ENCODE measurements around the gene DNAH11. TPM values are rescaled to one million over a fixed set of nuclear protein-coding genes. Genes with fewer than 3 reads are reported as not detected.

Gene DNAH11
- total and polyA plus RNA-seq, 9 of the 15 experiments (the other 6 are each of a cell fraction or from before 2014, with no cell fraction given) = under 0.01 TPM; not detected in 7

- no peaks in the 10 kb centered on the region; the same call in 2 of the 3 replicates for H3K36me3 ChIP-seq (ENCODE audit: control insufficient read depth, insufficient read depth, low read length)
- no peaks in the 10 kb centered on the region for H3K79me2 ChIP-seq (ENCODE audit: control insufficient read depth, insufficient read depth, low read length)
- peaks cover 2 to 41% of the 10 kb centered on the region in 2 experiments; a peak in 3 of 5 replicates for H3K27me3 ChIP-seq (ENCODE audit: control insufficient read depth in 2 of 2, insufficient read depth in 2 of 2, low read length in 2 of 2)
- no peak overlapping the region for H3K27ac ChIP-seq (ENCODE audit: extremely low read depth, low read depth, low read length)
- no peaks in the 10 kb centered on the region for H3K9me1 ChIP-seq (ENCODE audit: control insufficient read depth, insufficient read depth, low read length)
- H3K4me1 ChIP-seq (replicated peaks in 1 of 2; ENCODE audit: control insufficient read depth in 2 of 2, insufficient read depth in 2 of 2, low read length in 2 of 2) = no peaks in the 10 kb centered on the region
- POLR2A ChIA-PET = no interaction called here
- H3K4me2 ChIP-seq (ENCODE audit: insufficient read depth, low read length) = no peak overlapping the region
- no peaks in the 10 kb centered on the region for H3K9me3 ChIP-seq (replicated peaks; ENCODE audit: control insufficient read depth, insufficient read depth, low read depth, low read length)
- no peak for TF ChIP-seq PRPF4 (IDR thresholded peaks at IDR 0.05; ENCODE audit: insufficient read depth, low read depth, low read length, poor library complexity, severe bottlenecking)
- TF ChIP-seq, protein P1, sequence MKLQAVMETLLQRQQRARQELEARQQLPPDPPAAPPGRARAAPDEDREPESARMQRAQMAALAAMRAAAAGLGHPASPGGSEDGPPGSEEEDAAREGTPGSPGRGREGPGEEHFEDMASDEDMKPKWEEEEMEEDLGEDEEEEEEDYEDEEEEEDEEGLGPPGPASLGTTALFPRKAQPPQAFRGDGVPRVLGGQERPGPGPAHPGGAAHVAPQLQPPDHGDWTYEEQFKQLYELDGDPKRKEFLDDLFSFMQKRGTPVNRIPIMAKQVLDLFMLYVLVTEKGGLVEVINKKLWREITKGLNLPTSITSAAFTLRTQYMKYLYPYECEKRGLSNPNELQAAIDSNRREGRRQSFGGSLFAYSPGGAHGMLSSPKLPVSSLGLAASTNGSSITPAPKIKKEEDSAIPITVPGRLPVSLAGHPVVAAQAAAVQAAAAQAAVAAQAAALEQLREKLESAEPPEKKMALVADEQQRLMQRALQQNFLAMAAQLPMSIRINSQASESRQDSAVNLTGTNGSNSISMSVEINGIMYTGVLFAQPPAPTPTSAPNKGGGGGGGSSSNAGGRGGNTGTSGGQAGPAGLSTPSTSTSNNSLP (IDR thresholded peaks at IDR 0.05; ENCODE audit: borderline replicate concordance, low read depth, low read length) = no peak
- no peak for TF ChIP-seq SMAD2 (IDR thresholded peaks at IDR 0.05; ENCODE audit: low read depth, low read length)
- TF ChIP-seq TAL1 (IDR thresholded peaks at IDR 0.05) = no peak
- TF ChIP-seq ZNF695 (CRISPR knock-in tag; IDR thresholded peaks at IDR 0.05) = no peak
- no peak for TF ChIP-seq NFIC (IDR thresholded peaks at IDR 0.05)
- TF ChIP-seq, protein P2, sequence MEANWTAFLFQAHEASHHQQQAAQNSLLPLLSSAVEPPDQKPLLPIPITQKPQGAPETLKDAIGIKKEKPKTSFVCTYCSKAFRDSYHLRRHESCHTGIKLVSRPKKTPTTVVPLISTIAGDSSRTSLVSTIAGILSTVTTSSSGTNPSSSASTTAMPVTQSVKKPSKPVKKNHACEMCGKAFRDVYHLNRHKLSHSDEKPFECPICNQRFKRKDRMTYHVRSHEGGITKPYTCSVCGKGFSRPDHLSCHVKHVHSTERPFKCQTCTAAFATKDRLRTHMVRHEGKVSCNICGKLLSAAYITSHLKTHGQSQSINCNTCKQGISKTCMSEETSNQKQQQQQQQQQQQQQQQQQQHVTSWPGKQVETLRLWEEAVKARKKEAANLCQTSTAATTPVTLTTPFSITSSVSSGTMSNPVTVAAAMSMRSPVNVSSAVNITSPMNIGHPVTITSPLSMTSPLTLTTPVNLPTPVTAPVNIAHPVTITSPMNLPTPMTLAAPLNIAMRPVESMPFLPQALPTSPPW (CRISPR knock-in tag; IDR thresholded peaks at IDR 0.05) = no peak
- no peak for TF ChIP-seq KLF1 (tag; IDR thresholded peaks at IDR 0.05)
- TF ChIP-seq SMC3 (conservative IDR thresholded peaks at IDR 0.05; ENCODE audit: insufficient read depth, low read depth, low read length) = no peak
- no peak for TF ChIP-seq NR0B1 (IDR thresholded peaks at IDR 0.05; ENCODE audit: partially characterized antibody)
- TF ChIP-seq NFE2 (IDR thresholded peaks at IDR 0.05; ENCODE audit: low read depth) = no peak
- TF ChIP-seq MYC (IDR thresholded peaks at IDR 0.05; ENCODE audit: low read depth, low read length) = no peak
- TF ChIP-seq MYC (CRISPR knock-in tag; IDR thresholded peaks at IDR 0.05; ENCODE audit: borderline replicate concordance, low read depth) = no peak
- no peak for TF ChIP-seq RNF2 (IDR thresholded peaks at IDR 0.05)
- no peak for TF ChIP-seq MCM2 (IDR thresholded peaks at IDR 0.05; ENCODE audit: low read depth)
- no peak for TF ChIP-seq ARID2 (IDR thresholded peaks at IDR 0.05)
- H4K20me1 ChIP-seq (replicated peaks; ENCODE audit: control insufficient read depth, insufficient read depth, low read length) = no peaks in the 10 kb centered on the region
- H2AFZ ChIP-seq (ENCODE audit: low read depth, low read length) = no peak overlapping the region
- in situ Hi-C loops (cut with MboI) = no loop called here
- no TSS peak for BruUV-seq (replicated peaks)
- FAIRE-seq = no peak
- intact Hi-C loops (cut with micrococcal nuclease) = no loop called here
- WGBS (ENCODE audit: insufficient coverage, low coverage, missing lambda C conversion rate) = 16% methylated on average over 14 of the region's 14 CpGs
- DNase-seq (ENCODE audit: extremely low read depth in 1 of 4, low spot score in 3 of 4) = no peak
- CTCF ChIA-PET (ENCODE audit: low intra/inter-chr PET ratio) = no interaction called here
- H3K4me3 ChIP-seq = no peak overlapping the region
- H3K9ac ChIP-seq (ENCODE audit: insufficient read depth in 1 of 2, low read depth in 2 of 2, low read length in 2 of 2) = no peak overlapping the region
- ATAC-seq = no peak
Measured at GRCh38 chr7:21903020-21903786, 360.4 kb downstream of the DNAH11 start.

Data from K562 (cell line).